ENCODE measurements around the gene OR51E1. TPM values are rescaled to one million over a fixed set of nuclear protein-coding genes. Genes with fewer than 3 reads are reported as not detected.
A peak's percentile ranks its signal among the peaks of the same experiment; 100 is the strongest.

Gene OR51E1
- total RNA-seq, 4 donors from 2014 or later, result 0.16 to 0.27 TPM; not detected in 2

DNA sequence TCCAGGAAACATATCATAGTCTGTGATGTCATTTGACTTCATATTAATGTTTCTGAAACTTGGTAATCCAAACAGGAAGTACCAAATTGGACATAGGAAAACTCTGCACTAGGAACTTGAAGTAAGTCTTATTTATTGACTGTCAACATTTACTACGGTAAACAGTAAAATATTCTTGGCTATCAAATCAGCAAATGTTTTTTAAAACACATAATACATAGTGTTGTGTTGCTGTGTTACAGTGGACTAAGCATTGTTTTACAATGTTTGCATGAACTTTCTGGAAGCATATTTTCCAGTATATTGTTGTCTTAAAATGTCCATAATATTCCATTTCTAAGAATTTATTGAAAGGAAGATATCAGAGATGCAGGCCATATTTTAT, 56.6 kb downstream of the OR51E1 start:
- TF ChIP-seq, protein P1, sequence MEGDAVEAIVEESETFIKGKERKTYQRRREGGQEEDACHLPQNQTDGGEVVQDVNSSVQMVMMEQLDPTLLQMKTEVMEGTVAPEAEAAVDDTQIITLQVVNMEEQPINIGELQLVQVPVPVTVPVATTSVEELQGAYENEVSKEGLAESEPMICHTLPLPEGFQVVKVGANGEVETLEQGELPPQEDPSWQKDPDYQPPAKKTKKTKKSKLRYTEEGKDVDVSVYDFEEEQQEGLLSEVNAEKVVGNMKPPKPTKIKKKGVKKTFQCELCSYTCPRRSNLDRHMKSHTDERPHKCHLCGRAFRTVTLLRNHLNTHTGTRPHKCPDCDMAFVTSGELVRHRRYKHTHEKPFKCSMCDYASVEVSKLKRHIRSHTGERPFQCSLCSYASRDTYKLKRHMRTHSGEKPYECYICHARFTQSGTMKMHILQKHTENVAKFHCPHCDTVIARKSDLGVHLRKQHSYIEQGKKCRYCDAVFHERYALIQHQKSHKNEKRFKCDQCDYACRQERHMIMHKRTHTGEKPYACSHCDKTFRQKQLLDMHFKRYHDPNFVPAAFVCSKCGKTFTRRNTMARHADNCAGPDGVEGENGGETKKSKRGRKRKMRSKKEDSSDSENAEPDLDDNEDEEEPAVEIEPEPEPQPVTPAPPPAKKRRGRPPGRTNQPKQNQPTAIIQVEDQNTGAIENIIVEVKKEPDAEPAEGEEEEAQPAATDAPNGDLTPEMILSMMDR (IDR thresholded peaks at IDR 0.05), result no peak
- no peak for TF ChIP-seq POLR2AphosphoS5 (IDR thresholded peaks at IDR 0.05)
- no peak for TF ChIP-seq EP300 (IDR thresholded peaks at IDR 0.05; ENCODE audit: low read depth)
- no peak for TF ChIP-seq POLR2A (IDR thresholded peaks at IDR 0.05)
- Histone ChIP-seq H3K27ac (no peak overlapping the region), H3K27me3 (no peaks in the 10 kb centered on the region), H3K36me3 (no peaks in the 10 kb centered on the region), H3K4me3 (no peak overlapping the region), H3K9me3 (no peaks in the 10 kb centered on the region), H3K4me1 (peaks cover 0 to 7% (median 0%) of the 10 kb centered on the region in 4 donors)
- no peak for DNase-seq
- intact Hi-C loops (cut with DNase I; ENCODE audit: low total_unique reads), result no loop called here
- WGBS, 2 donors (ENCODE audit: low coverage in 1 of 2), result 84% methylated on average over 1 of the region's 1 CpG; no CpG with 5 or more reads in 1 of the 2 donors
- in situ Hi-C loops (cut with MboI; ENCODE audit: low pct_ligation_motif_present in 1 of 4, low pct_unique_long_range_greater_than_20kb in 1 of 4, low sequenced_read_pairs in 3 of 4), result no loop called here

DNA sequence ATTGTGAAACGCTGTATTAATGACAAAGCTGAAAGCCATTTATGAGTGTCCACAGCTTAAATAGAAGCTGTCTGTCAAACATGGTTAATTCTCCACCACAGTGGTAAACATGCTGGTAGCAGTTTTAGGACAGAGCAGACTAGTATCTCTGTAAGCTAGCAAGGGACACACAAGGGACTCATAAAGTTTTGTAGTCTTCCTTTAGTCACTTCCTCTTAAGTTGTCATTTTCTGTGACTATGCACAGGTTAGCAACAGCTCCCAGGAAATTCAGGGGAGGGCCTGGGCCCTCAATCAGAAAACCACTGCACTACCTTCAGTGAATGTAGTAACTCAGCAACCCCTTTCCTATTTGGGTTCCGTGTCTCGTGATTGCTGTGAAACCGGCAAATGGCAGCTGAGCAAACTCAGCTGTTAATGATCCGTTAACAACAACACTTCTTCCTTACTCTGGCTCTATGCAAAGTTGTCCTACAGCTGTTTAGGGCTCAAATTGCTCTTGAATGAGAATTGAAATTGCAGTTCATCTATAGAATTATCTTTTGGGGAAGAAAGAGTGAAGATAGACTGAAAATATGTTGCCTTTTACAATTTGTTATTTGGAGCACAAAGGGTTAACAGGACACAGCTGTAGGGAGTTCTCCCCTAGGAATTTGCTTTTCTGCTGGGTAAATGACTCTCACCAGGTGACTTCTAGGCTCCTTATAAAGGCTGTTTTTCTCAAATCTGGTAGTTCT, 60.4 kb downstream of the OR51E1 start, which contains the start of gene MMP26:
MMP26 (plus strand) TSS at position 731 of the 736 bp plus-strand sequence.
- intact Hi-C loops (cut with DNase I; ENCODE audit: low total_unique reads), result no loop called here
- WGBS, 2 donors (ENCODE audit: low coverage in 1 of 2), result 16 to 36% methylated on average over 5 of the region's 5 CpGs

DNA sequence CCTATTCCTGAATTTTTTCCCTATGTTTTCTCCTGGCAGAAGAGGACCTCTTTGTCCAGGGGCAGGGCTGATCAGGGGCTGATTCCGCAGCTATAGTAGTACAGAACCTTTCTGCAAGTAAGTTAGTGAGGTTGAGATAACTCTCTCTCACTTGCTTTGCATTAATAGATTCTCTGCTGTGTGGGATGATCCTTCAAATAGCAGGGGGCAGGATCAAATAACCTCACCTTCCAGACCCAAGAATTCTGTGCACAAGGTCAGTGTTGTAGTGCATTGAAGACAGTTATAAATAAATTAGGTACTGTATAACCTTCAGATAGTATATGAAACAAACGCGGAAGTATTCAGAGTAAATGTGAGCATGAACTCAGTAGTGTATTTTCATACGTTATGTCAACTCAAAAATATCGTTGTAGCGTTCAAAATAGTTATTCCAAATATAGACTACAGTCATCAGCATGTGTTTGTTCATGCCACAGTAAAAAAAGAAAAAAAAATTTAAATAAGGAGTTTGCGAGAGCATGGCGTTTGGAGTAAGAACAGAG, 61.1 kb downstream of the OR51E1 start:
- H3K27ac ChIP-seq, result peak overlapping the region in 1 of 4 donors; percentile 42

More for the DNA sequence above, 60.4 kb downstream of the OR51E1 start, which contains the start of gene MMP26:
- Histone ChIP-seq H3K9me3 (no peaks in the 10 kb centered on the region), H3K27me3 (no peaks in the 10 kb centered on the region), H3K27ac (peak within 1 kb of the TSS in 1 of 4 donors; percentile 42), H3K4me1 (peaks cover 0 to 7% (median 0%) of the 10 kb centered on the region in 4 donors), H3K36me3 (no peaks in the 10 kb centered on the region), H3K4me3 (no peak within 1 kb of the TSS)
- no peak for DNase-seq
- in situ Hi-C loops (cut with MboI; ENCODE audit: low pct_ligation_motif_present in 1 of 4, low pct_unique_long_range_greater_than_20kb in 1 of 4, low sequenced_read_pairs in 3 of 4), result no loop called here
- TF ChIP-seq POLR2A (IDR thresholded peaks at IDR 0.05) (no peak), EP300 (IDR thresholded peaks at IDR 0.05; ENCODE audit: low read depth) (no peak)
- TF ChIP-seq, protein P1 (IDR thresholded peaks at IDR 0.05), result no peak

More for the DNA sequence above, 61.1 kb downstream of the OR51E1 start:
- WGBS, 2 donors (ENCODE audit: low coverage in 1 of 2), result 84 to 87% methylated on average over 8 of the region's 8 CpGs
- Histone ChIP-seq H3K4me3 (no peak overlapping the region), H3K9me3 (no peaks in the 10 kb centered on the region), H3K27me3 (no peaks in the 10 kb centered on the region), H3K36me3 (no peaks in the 10 kb centered on the region), H3K4me1 (peaks cover 0 to 7% (median 0%) of the 10 kb centered on the region in 4 donors)
- no peak for DNase-seq
- intact Hi-C loops (cut with DNase I; ENCODE audit: low total_unique reads), result no loop called here
- TF ChIP-seq POLR2A (IDR thresholded peaks at IDR 0.05) (no peak), POLR2AphosphoS5 (IDR thresholded peaks at IDR 0.05) (no peak), EP300 (IDR thresholded peaks at IDR 0.05; ENCODE audit: low read depth) (no peak)
- TF ChIP-seq, protein P1 (IDR thresholded peaks at IDR 0.05), result no peak
- in situ Hi-C loops (cut with MboI; ENCODE audit: low pct_ligation_motif_present in 1 of 4, low pct_unique_long_range_greater_than_20kb in 1 of 4, low sequenced_read_pairs in 3 of 4), result no loop called here

Other genes with a start within 250 kb of the OR51E1 start
- not detected for gene OR52K2, start 194.7 kb upstream of the OR51E1 start, total RNA-seq
- not detected for gene OR52K1, start 161.3 kb upstream of the OR51E1 start, total RNA-seq
- gene OR52M1, start 98.8 kb upstream of the OR51E1 start, total RNA-seq, result not detected
- gene OR52I2, start 62.2 kb upstream of the OR51E1 start, total RNA-seq, result not detected
- gene OR52I1, start 49.9 kb upstream of the OR51E1 start, total RNA-seq, result not detected
- gene TRIM68, start 35.8 kb upstream of the OR51E1 start, total RNA-seq, result 10 to 100 TPM; 12.1 to 30.2 (median 19.9) TPM
- gene OR51D1, start 6.5 kb upstream of the OR51E1 start, total RNA-seq, result not detected
- gene OR51E2, start 53.9 kb downstream of the OR51E1 start, total RNA-seq, result 10 to 100 TPM in 1 of 4 donors, 1 to 10 TPM in 2, under 1 TPM in 1; 0.37 to 10.3 (median 2.0) TPM
- not detected for gene MMP26, start 60.8 kb downstream of the OR51E1 start, total RNA-seq
- gene OR51F1, start 126.0 kb downstream of the OR51E1 start, total RNA-seq, result not detected
- not detected for gene OR52R1, start 160.4 kb downstream of the OR51E1 start, total RNA-seq
- not detected for gene OR51F2, start 177.3 kb downstream of the OR51E1 start, total RNA-seq
- not detected for gene OR51S1, start 205.2 kb downstream of the OR51E1 start, total RNA-seq
- gene OR51T1, start 237.9 kb downstream of the OR51E1 start, total RNA-seq, result not detected

All from transverse colon (tissue), 4 donors.